ENCODE data around the gene HIKESHI.

The HIKESHI gene

GRCh38 chr11:86291466-86292262 is 10.4 kb upstream of the HIKESHI start:
- no peaks in the 10 kb centered on the region for H4K20me1 ChIP-seq (ENCODE audit: insufficient read depth, low read length)
- no peak overlapping the region for H3K4me2 ChIP-seq (ENCODE audit: low read length)
- TF ChIP-seq EZH2 (IDR thresholded peaks at IDR 0.05; ENCODE audit: borderline replicate concordance, low read length) = no peak
- peak; percentile 87 for TF ChIP-seq CTCF (IDR thresholded peaks at IDR 0.05; ENCODE audit: low read length)

GRCh38 chr11:86292912-86293616 is 9.0 kb upstream of the HIKESHI start:
- H2AFZ ChIP-seq (ENCODE audit: low read length) = no peak overlapping the region
- no peak overlapping the region for H3K4me3 ChIP-seq (ENCODE audit: low read depth, low read length, poor library complexity, severe bottlenecking)
- H3K79me2 ChIP-seq (ENCODE audit: insufficient read depth, low read length) = no peaks in the 10 kb centered on the region
- no peaks in the 10 kb centered on the region for H3K9me3 ChIP-seq (ENCODE audit: low read length)
- H3K4me2 ChIP-seq (ENCODE audit: low read length) = no peak overlapping the region
- H3K27me3 ChIP-seq (ENCODE audit: insufficient read depth, low read length) = no peaks in the 10 kb centered on the region
- no peak overlapping the region for H3K27ac ChIP-seq (ENCODE audit: low read depth, low read length, poor library complexity, severe bottlenecking)
- H3K9ac ChIP-seq (ENCODE audit: low read length) = no peak overlapping the region
- H3K36me3 ChIP-seq (ENCODE audit: insufficient read depth, low read length) = no peaks in the 10 kb centered on the region
- no peaks in the 10 kb centered on the region for H3K9me2 ChIP-seq (ENCODE audit: low read depth, low read length)
- no peaks in the 10 kb centered on the region for H3F3A ChIP-seq (ENCODE audit: insufficient read depth, low read length)
- no peaks in the 10 kb centered on the region for H4K20me1 ChIP-seq (ENCODE audit: insufficient read depth, low read length)
- TF ChIP-seq CTCF (IDR thresholded peaks at IDR 0.05; ENCODE audit: low read length) (no peak), EZH2 (IDR thresholded peaks at IDR 0.05; ENCODE audit: borderline replicate concordance, low read length) (no peak)
- H3K4me1 ChIP-seq (ENCODE audit: insufficient read depth, low read length, severe bottlenecking) = no peaks in the 10 kb centered on the region

More at GRCh38 chr11:86291466-86292262, 10.4 kb upstream of the HIKESHI start:
- no peaks in the 10 kb centered on the region for H3F3A ChIP-seq (ENCODE audit: insufficient read depth, low read length)
- no peaks in the 10 kb centered on the region for H3K27me3 ChIP-seq (ENCODE audit: insufficient read depth, low read length)
- H3K4me3 ChIP-seq (ENCODE audit: low read depth, low read length, poor library complexity, severe bottlenecking) = no peak overlapping the region
- no peaks in the 10 kb centered on the region for H3K9me3 ChIP-seq (ENCODE audit: low read length)
- no peaks in the 10 kb centered on the region for H3K79me2 ChIP-seq (ENCODE audit: insufficient read depth, low read length)
- no peaks in the 10 kb centered on the region for H3K4me1 ChIP-seq (ENCODE audit: insufficient read depth, low read length, severe bottlenecking)
- H3K36me3 ChIP-seq (ENCODE audit: insufficient read depth, low read length) = no peaks in the 10 kb centered on the region
- H3K9me2 ChIP-seq (ENCODE audit: low read depth, low read length) = no peaks in the 10 kb centered on the region
- no peak overlapping the region for H2AFZ ChIP-seq (ENCODE audit: low read length)
- H3K9ac ChIP-seq (ENCODE audit: low read length) = no peak overlapping the region
- H3K27ac ChIP-seq (ENCODE audit: low read depth, low read length, poor library complexity, severe bottlenecking) = no peak overlapping the region

- no peak overlapping the region for H3K4me3 ChIP-seq (ENCODE audit: low read depth, low read length, poor library complexity, severe bottlenecking)
- H4K20me1 ChIP-seq (ENCODE audit: insufficient read depth, low read length) = no peaks in the 10 kb centered on the region
- H3K36me3 ChIP-seq (ENCODE audit: insufficient read depth, low read length) = no peaks in the 10 kb centered on the region
- no peaks in the 10 kb centered on the region for H3K9me2 ChIP-seq (ENCODE audit: low read depth, low read length)
- no peaks in the 10 kb centered on the region for H3K79me2 ChIP-seq (ENCODE audit: insufficient read depth, low read length)
- no peak overlapping the region for H2AFZ ChIP-seq (ENCODE audit: low read length)
- TF ChIP-seq EZH2 (IDR thresholded peaks at IDR 0.05; ENCODE audit: borderline replicate concordance, low read length) (no peak), CTCF (IDR thresholded peaks at IDR 0.05; ENCODE audit: low read length) (no peak)
- no peaks in the 10 kb centered on the region for H3K9me3 ChIP-seq (ENCODE audit: low read length)
- no peaks in the 10 kb centered on the region for H3K4me1 ChIP-seq (ENCODE audit: insufficient read depth, low read length, severe bottlenecking)
- H3K27me3 ChIP-seq (ENCODE audit: insufficient read depth, low read length) = no peaks in the 10 kb centered on the region
- no peak overlapping the region for H3K27ac ChIP-seq (ENCODE audit: low read depth, low read length, poor library complexity, severe bottlenecking)
- no peak overlapping the region for H3K9ac ChIP-seq (ENCODE audit: low read length)
- H3K4me2 ChIP-seq (ENCODE audit: low read length) = no peak overlapping the region
- no peaks in the 10 kb centered on the region for H3F3A ChIP-seq (ENCODE audit: insufficient read depth, low read length)
These were observed 8.0 kb upstream of the HIKESHI start for GRCh38 chr11:86294026-86294425.
